Endothelial cell of umbilical vein (primary cell): ENCODE results near the gene NATD1. TPM values are rescaled to one million over a fixed set of nuclear protein-coding genes. Genes with fewer than 3 reads are reported as not detected.

Source experiments
- BruUV-seq: library from RNA; stranded (reverse); fragments of 400-500 nt; replicated peaks from 2 replicates; lab custom pipeline; 2021; lab: Mats Ljungman, UMichigan
- CTCF ChIA-PET: fragments of 300-600, 350-600 bp; sonication (Branson Sonifier 250); formaldehyde crosslinking; loops from one replicate; lab custom pipeline; 2021; ENCODE audit warnings: antibody characterized with exemption, inconsistent platforms; lab: Charles Lee
- POLR2A ChIA-PET: fragments of 300-600, 350-600 bp; sonication (Branson Sonifier 250); formaldehyde crosslinking; loops from one replicate; lab custom pipeline; 2021; ENCODE audit warnings: antibody characterized with exemption, inconsistent platforms; lab: Charles Lee
- DNase-seq: peaks from one replicate; pipeline ENCODE4 v3.0.0-alpha.2; 2011; ENCODE audit warnings: low read depth, low spot score
- FAIRE-seq: peaks from 2 replicates; lab custom pipeline; 2011; peaks lifted over from hg19 to GRCh38; lab: Jason Lieb, UNC
- H2AFZ ChIP-seq: 2 replicates; pipeline ENCODE4 v1.6.0; 2012; ENCODE audit warnings: low read depth, low read length, control low read depth, inconsistent platforms
- H3K27ac ChIP-seq: 2 replicates; pipeline ENCODE4 v1.5.1; 2011; ENCODE audit warnings: low read depth, mild to moderate bottlenecking, control low read depth, low read length, moderate library complexity; ENCODE audit not compliant: insufficient read depth
- H3K27me3 ChIP-seq, 2 experiments: 2 replicates each; pipeline versions ENCODE4 v1.6.0 to v1.6.1; 2011; ENCODE audit warnings: low read length in 2 of 2, mixed read lengths in 1 of 2; ENCODE audit not compliant: control insufficient read depth in 2 of 2, insufficient read depth in 2 of 2
- H3K36me3 ChIP-seq, 2 experiments: 2 replicates in 1 of 2; 3 replicates in 1 of 2; pipeline ENCODE4 v1.5.1; 2011; ENCODE audit warnings: low read length in 2 of 2, mild to moderate bottlenecking in 1 of 2, moderate library complexity in 1 of 2; ENCODE audit not compliant: control insufficient read depth in 2 of 2, insufficient read depth in 2 of 2; ENCODE audit errors: extremely low read depth in 1 of 2
- H3K4me1 ChIP-seq: 3 replicates; pipeline ENCODE4 v1.5.1; 2011; ENCODE audit warnings: mild to moderate bottlenecking, low read length; ENCODE audit not compliant: control insufficient read depth, insufficient read depth; ENCODE audit errors: extremely low read depth
- H3K4me2 ChIP-seq: 2 replicates; pipeline ENCODE4 v1.6.1; 2011; ENCODE audit warnings: low read length, control low read depth, mixed read lengths; ENCODE audit not compliant: insufficient read depth
- H3K4me3 ChIP-seq, 3 experiments: fragments of 200-600 bp in 1 of 3; sonication (generic), shearing (Covaris generic) in 1 of 3; replicated peaks in 1 of 3; 2 replicates each; pipeline ENCODE4 v1.5.1; 2011 to 2016; ENCODE audit warnings: control low read depth in 3 of 3, low read length in 3 of 3, mild to moderate bottlenecking in 2 of 3, inconsistent platforms in 1 of 3, low read depth in 1 of 3, moderate library complexity in 1 of 3; ENCODE audit not compliant: insufficient read depth in 1 of 3
- H3K79me2 ChIP-seq: 2 replicates; pipeline ENCODE4 v1.6.0; 2012; ENCODE audit warnings: low read length, inconsistent platforms; ENCODE audit not compliant: control insufficient read depth, insufficient read depth
- H3K9ac ChIP-seq: replicated peaks from 2 replicates; pipeline ENCODE3; 2011; ENCODE audit warnings: low read length, control low read depth; ENCODE audit not compliant: insufficient read depth; ENCODE audit errors: extremely low read depth
- H3K9me1 ChIP-seq: replicated peaks from 3 replicates; pipeline ENCODE4 v1.6.0; 2011; ENCODE audit warnings: mild to moderate bottlenecking, low read length; ENCODE audit not compliant: control insufficient read depth, insufficient read depth; ENCODE audit errors: extremely low read depth
- H3K9me3 ChIP-seq: replicated peaks from 2 replicates; pipeline ENCODE4 v1.5.1; 2012; ENCODE audit warnings: low read length, inconsistent platforms; ENCODE audit not compliant: control insufficient read depth, insufficient read depth
- H4K20me1 ChIP-seq: replicated peaks from 2 replicates; pipeline ENCODE3; 2011; ENCODE audit warnings: mild to moderate bottlenecking, low read length; ENCODE audit not compliant: control insufficient read depth, insufficient read depth; ENCODE audit errors: extremely low read depth
- CTCF ChIP-seq, 2 donors: IDR thresholded peaks; 1 replicate in 1 of 2; 2 replicates in 1 of 2; pipeline ENCODE4 v1.5.1; 2011; ENCODE audit warnings: low read length in 2 of 2, mild to moderate bottlenecking in 2 of 2, moderate library complexity in 2 of 2, control low read depth in 1 of 2, inconsistent platforms in 1 of 2, low read depth in 1 of 2; ENCODE audit not compliant: insufficient read depth in 1 of 2; ENCODE audit errors: extremely low read depth in 1 of 2
- EZH2 ChIP-seq: IDR thresholded peaks from 2 replicates; pipeline ENCODE4 v1.6.1; 2012; ENCODE audit warnings: borderline replicate concordance, low read depth, mild to moderate bottlenecking, moderate library complexity, low read length, inconsistent platforms; ENCODE audit not compliant: severe bottlenecking
- FOS ChIP-seq: IDR thresholded peaks from 2 replicates; pipeline ENCODE4 v1.6.1; 2011; ENCODE audit warnings: mild to moderate bottlenecking, low read length, moderate library complexity, borderline replicate concordance; ENCODE audit not compliant: insufficient read depth
- GATA2 ChIP-seq: IDR thresholded peaks from 2 replicates; pipeline ENCODE4 v1.7.0; 2011; ENCODE audit warnings: low read depth, mild to moderate bottlenecking, moderate library complexity, mixed read lengths, low read length; ENCODE audit not compliant: insufficient read length, insufficient read depth
- JUN ChIP-seq: IDR thresholded peaks from 2 replicates; pipeline ENCODE4 v1.6.1; 2011; ENCODE audit warnings: borderline replicate concordance, low read depth; ENCODE audit not compliant: insufficient read length, insufficient read depth
- MAX ChIP-seq: IDR thresholded peaks from 2 replicates; pipeline ENCODE4 v1.6.1; 2011; ENCODE audit not compliant: insufficient read depth, insufficient read length
- MYC ChIP-seq: IDR thresholded peaks from one replicate; pipeline ENCODE4 v1.6.1; 2011; ENCODE audit warnings: mild to moderate bottlenecking, low read depth, low read length
- POLR2A ChIP-seq: IDR thresholded peaks from 2 replicates; pipeline ENCODE4 v1.6.1; 2012; ENCODE audit warnings: low read depth, mild to moderate bottlenecking, control low read depth, low read length
- POLR2AphosphoS5 ChIP-seq: IDR thresholded peaks from 2 replicates; pipeline ENCODE4 v1.6.1; 2012; ENCODE audit warnings: low read depth, mild to moderate bottlenecking, control low read depth, low read length, moderate library complexity; ENCODE audit not compliant: insufficient read depth
- dilution Hi-C: fragments of 300-500 bp; cut with MboI; formaldehyde crosslinking; loops from one replicate; pipeline ENCODE4 v1.15.0; 2019; ENCODE audit warnings: low sequenced_read_pairs; ENCODE audit not compliant: extremely low pct_ligation_motif_present
- intact Hi-C: fragments of 100-400 bp; cut with micrococcal nuclease; formaldehyde crosslinking; loops from one replicate; pipeline ENCODE4 v1.10.0; 2022
- polyA plus RNA-seq, 4 experiments: library from polyadenylated mRNA; depleted of rRNA in 3 of 4; stranded (reverse) in 3 of 4; unstranded in 1 of 4; fragments of >200 nt; gene quantifications; 2 replicates each; pipeline versions ENCODE4 v1.2.1 to v1.2.3, GENCODE V29; 2011 to 2012; ENCODE audit warnings: missing spikeins in 1 of 4
- total RNA-seq: library from RNA; stranded (reverse); gene quantifications from 2 replicates; pipeline ENCODE4 v1.2.3, GENCODE V29; 2021

The NATD1 gene
- total and polyA plus RNA-seq, 2 donors (not counting 3 experiments of a cell fraction or from before 2014, with no cell fraction given): 7.0 to 7.2 TPM

GRCh38 chr17:21297026-21297520, 43.9 kb upstream of the NATD1 start:
- intact Hi-C loops: no loop called here
- BruUV-seq: no TSS peak
- dilution Hi-C loops: no loop called here
- FAIRE-seq (no peak), DNase-seq (no peak)
- H3K4me3 ChIP-seq: no peak overlapping the region
- no peak for TF ChIP-seq POLR2A
- no peak for TF ChIP-seq EZH2
- no peak for TF ChIP-seq POLR2AphosphoS5
- TF ChIP-seq CTCF (IDR thresholded peaks at IDR 0.05; ENCODE audit: extremely low read depth in 1 of 2, insufficient read depth in 1 of 2, low read depth in 1 of 2, low read length in 2 of 2): no peak
- TF ChIP-seq JUN: no peak
- no peak for TF ChIP-seq MAX
- TF ChIP-seq FOS: no peak
- TF ChIP-seq MYC: no peak
- TF ChIP-seq GATA2: no peak
- no peaks in the 10 kb centered on the region for H3K27me3 ChIP-seq
- ChIA-PET POLR2A (no interaction called here), CTCF (no interaction called here)
- peaks cover 11% of the 10 kb centered on the region for H3K79me2 ChIP-seq
- no peak overlapping the region for H2AFZ ChIP-seq
- H3K9me3 ChIP-seq: no peaks in the 10 kb centered on the region
- no peak overlapping the region for H3K27ac ChIP-seq
- no peaks in the 10 kb centered on the region for H4K20me1 ChIP-seq
- no peak overlapping the region for H3K9ac ChIP-seq
- no peaks in the 10 kb centered on the region for H3K9me1 ChIP-seq
- no peak overlapping the region for H3K4me2 ChIP-seq
- H3K36me3 ChIP-seq: peaks cover 2 to 18% of the 10 kb centered on the region in 2 experiments
- H3K4me1 ChIP-seq: no peaks in the 10 kb centered on the region
